Suprapubic skin (tissue), 4 donors: ENCODE results near the gene ATP6V1G1. TPM values are rescaled to one million over a fixed set of nuclear protein-coding genes. Genes with fewer than 3 reads are reported as not detected.

Experiments
- DNase-seq, 2 donors: peaks; one replicate each; pipeline ENCODE4 v3.0.0-alpha.2; 2019; ENCODE audit warnings: low spot score in 2 of 2
- H3K27ac ChIP-seq: fragments of 200-600 bp; sonication (generic); one replicate; pipeline ENCODE4 v1.5.1; 2019
- H3K27me3 ChIP-seq: fragments of 200-600 bp; sonication (generic); one replicate; pipeline ENCODE4 v1.5.1; 2019
- H3K36me3 ChIP-seq: fragments of 200-600 bp; sonication (generic); one replicate; pipeline ENCODE4 v1.5.1; 2019
- H3K4me1 ChIP-seq: fragments of 200-600 bp; sonication (generic); one replicate; pipeline ENCODE4 v1.5.1; 2019
- H3K4me3 ChIP-seq: fragments of 200-600 bp; sonication (generic); one replicate; pipeline ENCODE4 v1.5.1; 2019; ENCODE audit warnings: mild to moderate bottlenecking
- H3K9me3 ChIP-seq: fragments of 200-600 bp; sonication (generic); one replicate; pipeline ENCODE4 v1.5.1; 2019
- CTCF ChIP-seq, 2 donors: fragments of 200-600 bp in 1 of 2; fragments of 450-650 bp in 1 of 2; sonication (generic) in 1 of 2; IDR thresholded peaks; one replicate each; pipeline ENCODE4 v1.5.1; 2016 to 2019; ENCODE audit warnings: antibody characterized with exemption in 2 of 2, mild to moderate bottlenecking in 1 of 2, moderate library complexity in 1 of 2
- EP300 ChIP-seq: sonication (generic); formaldehyde crosslinking; IDR thresholded peaks from one replicate; pipeline ENCODE4 v1.6.1; 2017; ENCODE audit warnings: antibody characterized with exemption
- POLR2A ChIP-seq, 2 donors: fragments of 450-650 bp; IDR thresholded peaks; one replicate each; pipeline ENCODE4 v1.6.1; 2017; ENCODE audit warnings: antibody characterized with exemption in 2 of 2, mild to moderate bottlenecking in 2 of 2, moderate library complexity in 2 of 2
- POLR2AphosphoS5 ChIP-seq, 3 donors: sonication (generic); formaldehyde crosslinking; IDR thresholded peaks; one replicate each; pipeline ENCODE4 v1.6.1; 2017; ENCODE audit warnings: antibody characterized with exemption in 3 of 3
- WGBS: methylation state at CpG from one replicate; pipeline ENCODE4 v1.1.5; 2018; 5-methylcytosine and 5-hydroxymethylcytosine counted together
- total RNA-seq, 4 donors: library from RNA; depleted of rRNA; stranded (reverse); fragments of >200 nt; gene quantifications; one replicate each; pipeline ENCODE4 v1.1.0, GENCODE V29; 2016

The ATP6V1G1 gene
- total RNA-seq, 4 donors from 2014 or later: 181 to 234 (median 209) TPM

GRCh38 chr9:114558027-114558675, 29.4 kb upstream of the ATP6V1G1 start:
- no peak for DNase-seq
- no peaks in the 10 kb centered on the region for H3K36me3 ChIP-seq
- H3K27ac ChIP-seq: peak overlapping the region; percentile 41
- H3K9me3 ChIP-seq: no peaks in the 10 kb centered on the region
- WGBS: 62% methylated on average over 3 of the region's 3 CpGs
- peaks cover 3% of the 10 kb centered on the region for H3K27me3 ChIP-seq
- no peaks in the 10 kb centered on the region for H3K4me1 ChIP-seq
- TF ChIP-seq CTCF (IDR thresholded peaks at IDR 0.05) (no peak), POLR2AphosphoS5 (IDR thresholded peaks at IDR 0.05) (no peak), EP300 (no peak), POLR2A (IDR thresholded peaks at IDR 0.05) (no peak)
- H3K4me3 ChIP-seq: no peak overlapping the region

- H3K36me3 ChIP-seq: no peaks in the 10 kb centered on the region
- TF ChIP-seq EP300 (no peak), CTCF (IDR thresholded peaks at IDR 0.05) (no peak), POLR2AphosphoS5 (IDR thresholded peaks at IDR 0.05) (no peak)
- DNase-seq: no peak
- peaks cover 3% of the 10 kb centered on the region for H3K27me3 ChIP-seq
- H3K9me3 ChIP-seq: no peaks in the 10 kb centered on the region
- WGBS: 38% methylated on average over 2 of the region's 2 CpGs
- H3K4me3 ChIP-seq: no peak overlapping the region
- H3K27ac ChIP-seq: peak overlapping the region; percentile 8
- no peaks in the 10 kb centered on the region for H3K4me1 ChIP-seq
Observed at GRCh38 chr9:114559830-114560513, 27.6 kb upstream of the ATP6V1G1 start.

GRCh38 chr9:114560956-114561355, 26.6 kb upstream of the ATP6V1G1 start:
- Histone ChIP-seq H3K4me3 (no peak overlapping the region), H3K36me3 (no peaks in the 10 kb centered on the region), H3K4me1 (no peaks in the 10 kb centered on the region), H3K27me3 (peaks cover 3% of the 10 kb centered on the region), H3K27ac (no peak overlapping the region), H3K9me3 (no peaks in the 10 kb centered on the region)
- 84% methylated on average over 3 of the region's 3 CpGs for WGBS
- TF ChIP-seq CTCF (IDR thresholded peaks at IDR 0.05): no peak
- no peak for TF ChIP-seq POLR2A (IDR thresholded peaks at IDR 0.05)
- no peak for TF ChIP-seq EP300
- no peak for TF ChIP-seq POLR2AphosphoS5 (IDR thresholded peaks at IDR 0.05)
- DNase-seq: peak in 1 of 2 donors; percentile 3

GRCh38 chr9:114561771-114562170, 25.8 kb upstream of the ATP6V1G1 start:
- no peak overlapping the region for H3K4me3 ChIP-seq
- TF ChIP-seq POLR2A (IDR thresholded peaks at IDR 0.05) (no peak), CTCF (IDR thresholded peaks at IDR 0.05) (no peak), EP300 (no peak), POLR2AphosphoS5 (IDR thresholded peaks at IDR 0.05) (no peak)
- H3K27ac ChIP-seq: no peak overlapping the region
- WGBS: 56% methylated on average over 7 of the region's 7 CpGs
- H3K36me3 ChIP-seq: no peaks in the 10 kb centered on the region
- H3K4me1 ChIP-seq: no peaks in the 10 kb centered on the region
- no peak for DNase-seq
- no peaks in the 10 kb centered on the region for H3K9me3 ChIP-seq
- H3K27me3 ChIP-seq: peaks cover 3% of the 10 kb centered on the region

GRCh38 chr9:114565204-114565603, 22.4 kb upstream of the ATP6V1G1 start:
- Histone ChIP-seq H3K27me3 (peaks cover 3% of the 10 kb centered on the region), H3K4me1 (no peaks in the 10 kb centered on the region), H3K9me3 (no peaks in the 10 kb centered on the region), H3K27ac (no peak overlapping the region), H3K4me3 (no peak overlapping the region), H3K36me3 (no peaks in the 10 kb centered on the region)
- DNase-seq: no peak
- no peak for TF ChIP-seq EP300
- no peak for TF ChIP-seq CTCF (IDR thresholded peaks at IDR 0.05)
- no peak for TF ChIP-seq POLR2AphosphoS5 (IDR thresholded peaks at IDR 0.05)
- no peak for TF ChIP-seq POLR2A (IDR thresholded peaks at IDR 0.05)
- 75% methylated on average over 3 of the region's 3 CpGs for WGBS
